OCI-LY1 (cell line): Measurements from ENCODE around the gene BMPER.

Experiments
- H2AFZ ChIP-seq: fragments of 200-600 bp; sonication (generic), shearing (Covaris generic); 2 replicates; pipeline ENCODE4 v1.6.0; 2014; ENCODE audit warnings: antibody characterized with exemption, mild to moderate bottlenecking, low read length
- H3F3A ChIP-seq: fragments of 200-600 bp; sonication (generic), shearing (Covaris generic); 2 replicates; pipeline ENCODE4 v1.6.0; 2014; ENCODE audit warnings: mild to moderate bottlenecking, antibody characterized with exemption, low read length, moderate library complexity; ENCODE audit not compliant: insufficient read depth
- H3K27ac ChIP-seq: fragments of 200-600 bp; sonication (generic); 2 replicates; pipeline ENCODE4 v1.5.1; 2014; ENCODE audit warnings: low read length, mixed run types, mild to moderate bottlenecking, low read depth; ENCODE audit not compliant: poor library complexity, severe bottlenecking
- H3K27me3 ChIP-seq: fragments of 200-600 bp; sonication (generic); 2 replicates; pipeline ENCODE4 v1.6.0; 2014; ENCODE audit warnings: antibody characterized with exemption, mild to moderate bottlenecking, low read length, moderate library complexity; ENCODE audit not compliant: insufficient read depth
- H3K36me3 ChIP-seq: fragments of 200-600 bp; sonication (generic); 2 replicates; pipeline ENCODE4 v1.6.1; 2014; ENCODE audit warnings: mild to moderate bottlenecking, antibody characterized with exemption, low read length, moderate library complexity, mixed read lengths; ENCODE audit not compliant: insufficient read depth
- H3K4me1 ChIP-seq: fragments of 200-600 bp; sonication (generic); 2 replicates; pipeline ENCODE4 v1.5.1; 2014; ENCODE audit warnings: mild to moderate bottlenecking, low read length, moderate library complexity; ENCODE audit not compliant: insufficient read depth, severe bottlenecking
- H3K4me2 ChIP-seq: fragments of 200-600 bp; sonication (generic), shearing (Covaris generic); 2 replicates; pipeline ENCODE4 v1.6.1; 2014; ENCODE audit warnings: low read length
- H3K4me3 ChIP-seq: fragments of 200-600 bp; sonication (generic); 2 replicates; pipeline ENCODE4 v1.5.1; 2014; ENCODE audit warnings: low read length, low read depth, mild to moderate bottlenecking, mixed read lengths; ENCODE audit not compliant: poor library complexity, severe bottlenecking
- H3K79me2 ChIP-seq: fragments of 200-600 bp; shearing (Covaris generic); 2 replicates; pipeline ENCODE4 v1.6.1; 2016; ENCODE audit warnings: mixed run types, low read length, mixed read lengths; ENCODE audit not compliant: insufficient read depth
- H3K9ac ChIP-seq: fragments of 200-600 bp; sonication (generic), shearing (Covaris generic); 2 replicates; pipeline ENCODE4 v1.6.1; 2014; ENCODE audit warnings: mild to moderate bottlenecking, low read length, mixed read lengths
- H3K9me2 ChIP-seq: fragments of 200-600 bp; sonication (generic), shearing (Covaris generic); 2 replicates; pipeline ENCODE4 v1.6.1; 2014; ENCODE audit warnings: low read depth, mild to moderate bottlenecking, low read length, mixed read lengths
- H3K9me3 ChIP-seq: fragments of 200-600 bp; shearing (Covaris generic); 2 replicates; pipeline ENCODE4 v1.6.1; 2014; ENCODE audit warnings: low read length, mixed read lengths
- H4K20me1 ChIP-seq: fragments of 200-600 bp; sonication (generic), shearing (Covaris generic); 2 replicates; pipeline ENCODE4 v1.6.0; 2016; ENCODE audit warnings: mild to moderate bottlenecking, low read length; ENCODE audit not compliant: insufficient read depth
- CTCF ChIP-seq: fragments of 200-600 bp; sonication (generic), shearing (Covaris generic); IDR thresholded peaks from 2 replicates; pipeline ENCODE4 v1.5.1; 2017; ENCODE audit warnings: mild to moderate bottlenecking, antibody characterized with exemption, low read length, moderate library complexity, mixed read lengths
- EZH2 ChIP-seq: fragments of 200-600 bp; sonication (generic), shearing (Covaris generic); IDR thresholded peaks from 2 replicates; pipeline ENCODE4 v1.8.0; 2017; ENCODE audit warnings: borderline replicate concordance, mixed run types, mild to moderate bottlenecking, antibody characterized with exemption, low read length, moderate library complexity, mixed read lengths

The BMPER gene

GRCh38 chr7:33940503-33940902, 35.2 kb downstream of the BMPER start:
- Histone ChIP-seq H2AFZ (no peak overlapping the region), H3K4me2 (no peak overlapping the region), H3F3A (no peaks in the 10 kb centered on the region), H3K36me3 (no peaks in the 10 kb centered on the region), H3K9me2 (no peaks in the 10 kb centered on the region), H3K27me3 (no peaks in the 10 kb centered on the region; the same call in 1 of the 2 replicates), H3K9ac (no peak overlapping the region), H4K20me1 (no peaks in the 10 kb centered on the region), H3K4me1 (no peaks in the 10 kb centered on the region), H3K27ac (no peak overlapping the region), H3K9me3 (no peaks in the 10 kb centered on the region), H3K79me2 (no peaks in the 10 kb centered on the region), H3K4me3 (no peak overlapping the region)
- TF ChIP-seq CTCF (no peak), EZH2 (no peak)

- Histone ChIP-seq H3K9me3 (no peaks in the 10 kb centered on the region), H3K27me3 (no peaks in the 10 kb centered on the region; the same call in 1 of the 2 replicates), H3K36me3 (no peaks in the 10 kb centered on the region), H3K27ac (no peak overlapping the region), H3K4me3 (no peak overlapping the region), H3K9me2 (no peaks in the 10 kb centered on the region), H3K9ac (no peak overlapping the region), H3K79me2 (no peaks in the 10 kb centered on the region), H2AFZ (no peak overlapping the region), H3K4me1 (no peaks in the 10 kb centered on the region), H3K4me2 (no peak overlapping the region), H3F3A (no peaks in the 10 kb centered on the region), H4K20me1 (no peaks in the 10 kb centered on the region)
- TF ChIP-seq CTCF (no peak), EZH2 (no peak)
Observed at GRCh38 chr7:33941418-33941817, 36.1 kb downstream of the BMPER start.

- no peaks in the 10 kb centered on the region for H3K79me2 ChIP-seq
- no peaks in the 10 kb centered on the region for H3K9me2 ChIP-seq
- H3K4me3 ChIP-seq = no peak overlapping the region
- H3F3A ChIP-seq = no peaks in the 10 kb centered on the region
- H3K9ac ChIP-seq = no peak overlapping the region
- no peaks in the 10 kb centered on the region; the same call in 1 of the 2 replicates for H3K27me3 ChIP-seq
- H3K4me1 ChIP-seq = no peaks in the 10 kb centered on the region
- no peaks in the 10 kb centered on the region for H3K36me3 ChIP-seq
- no peak overlapping the region for H2AFZ ChIP-seq
- H3K27ac ChIP-seq = no peak overlapping the region
- H3K4me2 ChIP-seq = no peak overlapping the region
- H4K20me1 ChIP-seq = no peaks in the 10 kb centered on the region
- no peak for TF ChIP-seq CTCF
- no peak for TF ChIP-seq EZH2
- no peaks in the 10 kb centered on the region for H3K9me3 ChIP-seq
Observed at GRCh38 chr7:33946094-33946699, 40.9 kb downstream of the BMPER start.
